Fibroblast of skin of left quadriceps (primary cell): Measurements from ENCODE around the gene ZNF423.
"Not testable (repeated sequence)": the region's sequence is repeated elsewhere in the genome, so short reads cannot be mapped to it uniquely, and the experiment has no call there.

Experiments used
- DNase-seq, 2 experiments: peaks; one replicate each; pipeline ENCODE4 v3.0.0-alpha.2; 2013; ENCODE audit warnings: low read depth in 2 of 2

ZNF423 gene

DNA sequence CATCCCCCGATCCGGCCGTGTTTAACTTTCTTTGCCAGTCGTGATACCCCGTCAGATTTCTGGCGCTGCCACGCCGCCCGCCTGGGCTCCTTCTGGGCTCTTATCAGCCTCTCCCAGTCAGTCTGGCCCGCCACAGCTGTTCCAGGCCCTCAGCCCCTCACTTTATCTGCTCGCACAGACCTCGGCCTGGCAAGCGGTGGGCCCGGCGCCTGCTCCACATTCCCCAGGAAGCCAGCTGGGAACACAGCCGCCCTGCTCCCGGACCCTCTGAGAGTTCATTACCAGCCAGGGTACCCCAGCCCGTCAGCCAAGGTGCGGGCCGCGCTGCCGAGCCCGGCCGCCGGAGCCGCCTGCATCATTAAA, 157.5 kb downstream of the ZNF423 start:
- no peak for DNase-seq

DNA sequence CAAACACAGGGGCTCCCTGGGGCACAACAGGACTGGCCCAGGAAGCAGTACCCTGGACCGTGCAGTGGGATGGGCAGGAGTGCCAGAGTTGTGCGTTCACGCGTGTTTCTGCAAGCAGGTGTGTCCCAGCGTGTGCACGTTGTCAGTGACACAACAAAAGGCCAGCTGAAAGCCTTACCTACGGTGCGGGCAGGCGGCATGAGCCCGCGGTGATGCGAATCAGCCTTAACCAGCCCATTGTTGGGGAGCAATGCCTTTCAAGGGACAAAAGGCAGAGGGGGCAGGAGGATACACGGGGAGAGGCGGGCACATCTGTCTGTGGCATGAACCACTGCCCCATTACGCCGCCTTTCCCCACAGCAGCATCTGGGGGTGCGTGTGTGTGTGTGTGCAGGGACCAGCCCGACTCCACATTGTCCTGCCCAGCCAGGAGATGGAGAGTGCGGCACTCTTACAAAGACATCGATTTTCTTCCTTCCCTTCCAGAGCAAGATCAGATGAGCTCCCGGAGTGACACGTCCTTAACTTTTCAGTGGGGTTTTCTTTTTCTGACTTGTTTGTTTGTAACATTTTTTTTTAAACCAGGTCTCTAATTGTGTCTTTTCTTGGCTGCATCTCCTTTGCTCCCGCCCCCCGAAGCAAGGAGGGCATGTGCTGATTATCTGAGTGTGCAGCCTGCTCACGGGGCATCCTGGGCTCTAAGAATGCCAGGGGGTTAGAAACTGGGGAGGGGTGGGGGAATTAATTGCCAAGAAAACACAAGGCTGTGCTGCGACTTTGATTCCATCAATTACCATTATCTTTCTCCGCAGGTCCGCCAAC, 158.1 kb downstream of the ZNF423 start:
- DNase-seq = no peak

DNA sequence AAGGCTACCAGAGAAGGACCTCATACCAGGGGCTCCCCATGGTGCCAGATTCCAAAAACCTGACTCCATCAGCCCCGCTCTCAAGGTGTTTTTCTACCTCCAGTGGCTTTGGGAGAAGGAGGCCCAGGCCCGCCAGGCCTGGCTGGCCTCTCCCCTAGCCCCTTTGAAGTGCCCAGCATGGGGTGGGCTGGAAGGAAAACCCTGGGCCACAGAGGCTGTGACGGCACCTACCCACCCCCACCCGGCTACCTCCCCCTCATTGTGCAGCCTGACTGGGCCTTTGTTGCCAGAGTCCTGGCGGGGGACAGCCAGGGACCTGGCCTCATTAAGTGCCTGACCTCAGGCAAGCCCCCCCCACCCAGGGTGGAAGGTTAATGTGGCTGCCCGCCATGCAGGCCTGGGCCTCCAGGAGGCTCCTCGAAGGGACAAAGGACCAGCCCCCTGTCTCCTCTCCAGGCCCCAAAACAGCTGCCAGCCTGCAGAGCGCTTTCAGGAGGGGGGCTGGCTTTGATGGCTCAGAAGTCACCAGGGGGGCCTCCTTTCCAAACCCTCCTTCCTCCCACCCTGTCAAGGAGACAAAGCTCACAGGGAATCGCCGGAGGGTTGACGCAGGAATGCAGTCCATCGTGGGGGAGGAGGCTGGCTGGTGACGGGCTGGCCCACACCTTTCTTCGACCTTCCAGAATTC, 159.4 kb downstream of the ZNF423 start:
- DNase-seq = no peak

DNA sequence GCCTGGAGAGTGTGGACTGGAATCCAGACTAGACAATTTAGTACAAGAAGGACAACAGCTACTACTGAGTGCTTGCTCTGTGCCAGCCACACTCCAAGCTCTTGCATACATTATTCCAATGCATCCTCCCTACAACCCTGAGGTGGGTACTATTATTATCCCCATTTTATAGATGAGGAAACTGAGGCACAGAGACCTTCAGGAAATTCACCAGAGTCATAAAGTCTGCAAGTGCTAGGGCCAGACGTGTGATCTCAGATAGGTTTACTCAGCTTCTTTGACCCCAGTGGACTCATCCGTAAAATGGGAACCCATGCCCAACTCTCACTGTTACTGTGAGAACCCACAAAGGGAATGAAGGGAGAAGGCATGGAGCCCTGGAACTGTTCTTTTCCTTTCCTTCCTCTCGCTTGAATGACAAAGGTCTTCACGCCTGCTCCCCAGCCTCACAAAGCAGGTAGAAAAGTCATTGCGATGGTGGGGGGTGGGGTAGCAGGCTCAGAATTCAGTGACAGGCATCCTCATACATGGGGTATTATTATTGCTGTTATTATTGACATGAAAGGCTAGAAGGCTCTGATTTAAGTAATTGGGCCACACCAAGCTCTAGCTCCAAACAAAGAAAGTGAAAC, 160.0 kb downstream of the ZNF423 start:
- DNase-seq = no peak

DNA sequence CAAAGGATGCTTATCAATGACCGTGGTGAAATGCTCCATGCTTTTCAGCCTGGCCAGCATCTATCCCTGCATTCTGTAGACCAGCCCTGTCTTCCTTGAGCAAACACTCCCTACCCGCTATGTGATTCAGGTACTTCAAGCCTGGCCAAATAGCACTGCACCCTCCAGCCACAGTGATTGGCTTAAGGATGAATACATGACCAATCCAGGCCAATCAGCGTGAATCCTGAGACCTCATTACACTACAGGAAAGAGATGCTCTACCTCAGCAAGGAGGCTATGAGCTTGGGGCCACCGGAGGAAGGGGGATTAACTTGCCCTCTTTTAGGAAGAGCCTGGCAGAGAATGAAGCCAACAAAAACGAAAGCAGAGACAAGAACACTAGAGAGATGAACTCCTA, 162.5 kb downstream of the ZNF423 start:
- DNase-seq = no peak

DNA sequence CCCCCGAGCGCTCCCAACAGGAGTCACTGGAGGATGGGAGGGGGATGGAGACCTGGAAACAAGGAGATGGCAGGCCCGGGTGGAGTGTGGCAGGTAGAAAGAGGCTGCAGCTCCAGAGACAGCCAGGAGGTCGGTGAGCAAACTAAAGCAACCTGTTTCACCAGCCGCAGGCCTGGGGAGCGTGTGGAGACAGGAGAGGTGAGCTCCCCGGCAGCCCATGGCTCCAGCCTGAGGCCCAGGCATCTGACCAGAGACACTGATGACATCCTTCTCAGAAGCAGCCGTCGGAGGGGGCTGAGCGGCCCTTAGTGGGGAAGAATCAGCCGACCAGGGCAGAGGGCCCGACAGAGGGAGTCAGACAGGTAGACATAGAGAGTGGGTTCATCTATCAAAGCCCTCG, 165.1 kb downstream of the ZNF423 start:
- no peak for DNase-seq

DNA sequence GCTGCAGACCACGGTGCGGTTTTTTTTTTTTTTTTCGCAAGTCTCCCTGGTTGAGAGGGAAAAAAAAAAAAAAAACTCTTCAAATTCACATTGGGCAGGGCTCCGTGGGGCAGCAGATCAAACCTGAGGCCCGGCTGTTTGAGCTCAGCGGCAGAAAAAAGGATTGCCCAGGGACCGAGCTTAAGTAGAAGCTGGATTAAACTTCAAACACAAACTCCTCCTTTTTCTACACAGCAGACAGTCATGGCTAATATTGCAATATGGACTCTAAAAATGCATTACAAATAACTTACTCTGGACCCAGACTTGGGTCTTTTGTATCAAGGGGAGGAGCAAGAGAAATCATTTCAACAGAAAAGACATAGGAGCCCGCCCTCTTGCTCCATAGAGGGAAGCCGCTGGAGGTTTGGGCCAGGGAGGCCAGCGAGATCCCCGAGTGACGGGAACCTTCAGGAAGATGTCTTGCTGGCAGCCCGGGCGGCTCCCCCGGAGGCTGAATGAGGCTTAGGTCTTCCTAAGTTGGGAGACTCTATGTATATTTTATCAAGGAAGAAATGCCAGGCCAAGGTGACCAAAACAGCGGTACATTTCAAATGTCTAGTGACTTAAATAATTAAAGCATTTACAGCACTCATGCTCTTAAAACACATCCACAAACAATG, 167.7 kb downstream of the ZNF423 start:
- no peak for DNase-seq

DNA sequence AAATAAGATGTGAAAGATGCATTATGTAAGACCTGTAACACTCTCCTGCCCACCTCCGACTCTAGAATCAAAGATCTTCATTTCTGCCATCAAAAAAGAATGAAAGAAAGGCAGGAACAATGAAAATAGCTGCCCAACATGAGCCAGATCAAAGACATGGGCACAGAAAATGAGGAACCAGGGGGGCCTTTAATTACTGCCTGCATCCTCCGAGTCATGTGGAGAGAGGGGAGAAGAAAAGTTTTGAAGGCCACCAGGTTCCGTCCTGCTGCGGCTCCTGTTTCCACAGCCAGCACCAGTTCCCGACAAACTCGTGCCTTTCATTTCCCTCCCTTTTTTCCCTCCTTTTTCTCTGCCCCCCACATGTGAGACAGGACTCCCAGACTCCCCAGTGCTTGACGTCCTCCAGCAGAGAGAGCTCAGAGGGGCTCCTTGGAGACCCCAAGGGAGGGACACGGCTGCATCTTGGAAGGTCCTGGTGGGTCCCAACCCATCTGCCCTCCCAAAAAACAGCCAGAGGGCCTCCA, 168.4 kb downstream of the ZNF423 start:
- DNase-seq = no peak

DNA sequence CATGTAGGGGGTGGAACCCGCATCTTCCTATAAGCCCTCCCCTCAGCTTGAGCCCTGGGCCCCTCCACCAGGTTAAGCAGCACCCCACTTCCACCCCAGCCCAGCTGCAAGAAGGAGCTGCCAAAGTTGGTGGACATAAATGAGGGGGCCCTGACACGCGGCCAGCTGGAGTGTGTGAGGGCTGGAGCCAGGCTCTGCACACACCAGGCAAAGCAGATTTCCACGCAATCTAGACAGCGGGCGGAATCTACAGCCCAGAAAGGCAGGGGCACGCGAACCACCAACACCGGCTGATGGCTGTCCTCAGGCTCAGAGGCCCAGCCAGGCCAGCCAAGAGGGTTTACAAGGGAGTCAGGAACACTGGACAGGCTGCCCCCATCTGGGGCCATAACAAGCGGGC, 171.2 kb downstream of the ZNF423 start:
- DNase-seq = no peak

DNA sequence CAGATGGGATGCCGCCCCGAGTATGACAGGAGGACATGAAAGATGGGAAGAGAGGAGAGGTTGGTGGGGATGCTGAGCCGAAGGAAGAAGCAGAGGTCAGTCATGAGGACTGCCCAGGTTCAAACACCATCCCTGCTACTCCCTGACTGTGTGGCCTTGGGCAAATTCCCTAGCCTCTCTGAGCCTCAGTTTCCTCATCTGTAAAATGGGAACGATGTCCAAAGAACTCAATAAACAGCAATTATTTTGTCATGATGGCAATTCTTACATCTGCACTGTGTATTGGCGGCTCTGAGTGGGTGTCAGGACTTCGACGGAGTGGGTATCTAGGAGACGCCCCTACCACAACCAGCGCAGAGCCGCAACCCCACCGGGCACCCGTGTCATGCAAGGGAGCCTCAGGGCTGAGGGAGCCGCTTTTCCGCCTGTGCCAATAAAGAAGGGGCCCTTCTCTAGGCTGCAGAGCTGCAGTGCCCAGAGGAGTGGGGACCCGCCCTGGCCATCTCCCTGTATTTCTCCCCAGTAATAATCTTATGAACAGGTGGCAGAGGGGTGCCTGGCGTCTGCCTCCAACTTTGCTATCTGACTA, 173.2 kb downstream of the ZNF423 start:
- DNase-seq = no peak

DNA sequence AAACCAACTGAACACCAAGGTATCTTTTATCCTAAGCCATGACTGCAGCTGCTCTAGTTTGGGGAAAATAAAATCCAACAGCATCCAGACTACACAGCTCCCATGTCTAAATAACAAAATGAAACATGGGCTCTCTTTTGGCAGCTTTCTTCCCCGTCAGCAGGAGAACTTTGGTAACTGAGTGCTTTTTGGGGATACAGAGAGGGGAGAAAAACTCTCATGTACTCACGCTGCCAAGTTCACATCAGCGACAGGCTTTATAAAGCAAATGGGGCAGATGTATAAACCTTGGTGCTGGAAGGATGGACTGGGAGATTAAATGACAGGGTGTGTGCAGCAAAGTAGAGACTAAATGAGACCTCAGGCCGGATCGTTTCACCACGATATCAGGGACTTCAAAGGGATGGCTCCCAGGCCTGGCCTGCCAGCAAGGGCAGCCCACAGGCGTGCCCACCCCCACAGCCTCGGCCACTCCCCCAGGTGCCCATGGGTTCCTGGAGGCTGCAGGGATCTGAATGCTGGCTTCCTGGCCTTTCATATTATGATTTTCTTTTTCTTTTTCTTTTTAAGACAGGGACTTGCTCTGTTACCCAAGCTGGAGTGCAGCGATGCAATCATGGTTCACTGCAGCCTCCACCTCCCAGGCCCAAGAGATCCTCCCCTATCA, 174.6 kb downstream of the ZNF423 start:
- DNase-seq = no peak

DNA sequence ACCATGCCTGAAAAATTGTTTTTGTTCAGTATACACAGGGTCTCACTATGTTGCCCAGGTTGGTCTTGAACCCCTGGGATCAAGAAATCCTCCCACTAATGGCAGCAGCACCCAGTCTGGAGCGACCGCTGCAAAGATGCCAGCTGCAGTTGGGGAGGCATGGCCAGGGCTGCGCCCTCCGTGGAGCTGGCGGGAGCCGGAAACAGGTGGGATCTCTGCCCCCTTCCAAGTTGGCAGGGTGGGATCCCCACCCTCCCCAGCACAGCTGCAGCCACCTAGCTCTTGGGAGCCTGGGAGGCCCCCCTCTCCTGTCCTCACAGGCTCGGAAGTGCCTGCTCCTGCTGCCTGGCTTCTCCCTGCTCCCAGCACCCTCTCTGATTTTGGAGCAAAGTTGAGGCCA, 176.8 kb downstream of the ZNF423 start:
- DNase-seq = no peak

DNA sequence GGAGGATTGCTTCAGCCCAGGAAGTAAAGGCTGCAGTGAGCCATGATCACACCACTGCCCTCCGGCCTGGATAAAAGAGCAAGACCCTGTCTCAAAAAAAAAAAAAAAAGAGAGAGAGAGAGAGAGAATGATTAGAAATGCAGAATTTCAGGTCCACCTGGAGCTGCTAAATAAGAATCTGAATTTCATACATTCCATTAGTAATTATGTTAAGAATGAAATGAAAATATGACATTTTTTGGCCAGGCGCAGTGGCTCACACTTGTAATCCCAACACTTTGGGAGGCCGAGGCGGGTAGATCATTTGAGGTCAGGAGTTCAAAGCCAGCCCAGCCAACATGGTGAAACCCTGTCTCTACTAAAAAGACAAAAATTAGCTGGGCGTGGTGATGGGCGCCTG, 178.3 kb downstream of the ZNF423 start:
- DNase-seq = not testable (repeated sequence)

DNA sequence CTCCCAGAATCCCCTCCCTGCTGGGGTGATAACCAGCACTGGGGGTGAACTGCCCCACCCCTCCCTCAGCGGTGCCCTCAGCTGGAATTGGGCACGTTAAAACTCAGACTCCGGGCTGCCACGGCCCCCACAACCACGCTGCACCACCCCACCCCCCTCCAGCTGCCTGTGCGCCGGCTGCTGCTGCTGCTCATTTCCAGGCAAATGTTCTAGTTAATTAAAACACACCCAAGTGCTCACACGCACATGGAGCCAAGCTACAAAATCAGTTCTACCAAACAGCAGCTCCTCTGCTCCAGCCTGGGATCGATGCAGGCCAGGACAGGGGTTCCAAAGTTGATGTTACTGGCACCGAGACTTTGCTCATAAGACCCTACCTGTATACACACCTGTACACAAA, 180.5 kb downstream of the ZNF423 start:
- no peak for DNase-seq

DNA sequence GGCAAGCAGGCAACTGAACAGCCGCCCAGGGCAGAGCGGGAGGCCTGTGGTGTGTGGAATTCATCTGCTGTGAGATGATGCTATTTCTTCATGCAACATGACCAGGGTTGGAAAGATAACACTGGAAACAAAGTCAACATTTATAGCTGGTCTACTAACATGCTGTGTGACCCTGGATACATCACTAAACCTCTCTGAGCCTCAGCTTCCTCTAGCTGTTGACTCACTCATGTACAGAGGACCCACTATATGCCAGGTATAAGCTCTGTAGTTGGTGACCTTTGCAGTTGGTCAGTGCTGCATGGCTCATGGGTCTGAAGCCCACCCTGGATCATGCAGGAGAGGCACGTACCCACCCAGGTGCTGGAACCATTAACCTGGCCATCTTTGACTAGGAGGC, 180.9 kb downstream of the ZNF423 start:
- DNase-seq = no peak

DNA sequence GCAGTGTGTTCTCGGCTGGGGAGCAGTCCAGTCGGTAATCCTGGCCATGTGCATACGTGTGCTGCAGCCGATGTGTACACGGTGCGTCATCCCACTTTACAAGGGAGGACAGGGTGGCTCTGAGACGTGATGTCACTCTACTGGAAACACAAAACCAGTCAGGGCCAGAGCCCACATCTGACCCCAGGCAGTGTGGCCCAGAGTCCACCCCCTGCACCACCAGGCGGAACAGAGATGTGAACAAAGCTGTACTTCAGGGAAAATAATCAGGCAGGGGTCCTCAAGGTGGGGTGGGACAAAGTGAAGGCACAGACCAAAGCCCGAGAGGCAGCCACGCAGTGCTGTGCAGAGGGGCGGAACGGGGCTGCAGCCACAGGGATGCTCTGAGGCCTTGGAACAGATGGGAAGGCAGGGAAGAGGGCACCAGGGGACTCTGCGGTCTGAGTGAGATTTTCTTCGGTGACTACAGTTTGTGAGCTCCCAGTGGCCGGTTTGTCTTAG, 181.5 kb downstream of the ZNF423 start:
- no peak for DNase-seq

DNA sequence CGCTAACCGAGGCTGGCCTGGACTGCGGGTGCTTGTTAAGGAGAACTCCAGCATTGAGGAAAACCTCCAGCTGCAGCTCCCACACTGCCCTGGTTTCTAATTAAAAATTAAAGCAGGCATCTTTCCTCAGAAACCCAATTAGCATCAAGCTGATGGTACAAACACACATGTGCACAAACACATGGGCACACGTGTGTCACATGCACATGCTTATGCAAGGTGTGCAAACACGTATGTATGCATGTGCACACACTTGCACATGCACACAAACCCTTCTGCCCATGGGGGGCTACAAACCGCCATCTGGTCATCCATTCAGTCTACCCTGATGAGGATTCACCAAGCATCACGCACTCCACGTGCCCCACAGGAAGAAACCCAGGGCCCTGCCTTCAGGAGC, 182.5 kb downstream of the ZNF423 start:
- DNase-seq = no peak

DNA sequence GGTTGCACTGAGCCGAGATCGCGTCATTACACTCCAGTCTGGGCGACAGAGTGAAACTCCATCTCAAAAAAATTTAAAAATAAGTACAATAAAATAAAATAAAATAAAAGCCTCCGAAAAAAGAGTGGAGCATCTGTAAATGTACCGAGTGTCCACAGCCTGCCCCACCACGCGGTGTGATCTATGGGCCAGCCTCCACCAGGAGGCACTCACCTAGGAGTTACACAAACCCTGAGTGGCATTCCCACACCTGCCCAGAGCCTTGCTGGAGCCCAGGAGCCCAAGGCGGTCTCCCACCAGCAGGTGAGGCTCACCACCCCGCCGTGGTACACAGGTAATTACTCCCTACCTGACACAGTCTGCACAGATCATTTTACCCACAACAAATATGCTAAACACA, 183.2 kb downstream of the ZNF423 start:
- DNase-seq = no peak

DNA sequence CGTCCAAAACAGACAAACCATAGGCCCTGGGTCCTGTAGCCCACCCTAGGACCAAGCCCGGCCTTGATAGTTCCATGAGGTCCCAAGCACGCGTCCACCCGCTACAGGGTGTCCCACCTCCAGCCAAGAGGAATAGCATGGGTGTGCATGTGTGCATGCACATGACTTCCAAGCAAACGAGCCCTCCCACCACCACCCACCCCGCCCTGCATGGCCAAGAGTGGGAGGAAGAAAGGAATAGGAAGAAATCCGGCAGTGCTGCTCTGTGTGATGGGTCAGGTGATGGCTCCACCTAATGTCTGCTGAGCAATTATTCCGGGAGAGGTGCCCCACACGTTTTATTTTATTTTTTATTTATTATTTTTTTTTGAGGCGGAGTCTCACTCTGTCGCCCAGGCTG, 184.6 kb downstream of the ZNF423 start:
- no peak for DNase-seq

DNA sequence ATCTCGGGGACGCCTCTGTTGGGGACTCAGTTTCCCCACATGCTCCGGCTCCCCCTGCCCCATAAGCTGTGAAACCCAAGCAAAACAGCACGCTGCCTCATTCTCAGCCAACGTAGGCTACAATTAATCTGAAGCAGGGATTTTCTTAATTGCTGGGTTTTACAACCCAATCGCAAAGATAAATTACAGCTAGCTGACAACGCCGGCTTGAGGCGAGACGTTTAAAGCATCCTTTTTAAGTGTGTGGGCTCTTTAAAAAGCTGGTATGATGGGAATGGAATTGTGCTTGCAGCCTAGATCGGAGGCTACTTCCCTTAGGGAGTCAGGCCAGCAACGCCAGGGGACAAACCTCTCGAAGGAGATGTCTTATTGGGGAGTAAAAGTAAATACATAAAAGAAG, 185.3 kb downstream of the ZNF423 start:
- no peak for DNase-seq
